GM12874 (cell line): ENCODE measurements around the gene NT5C1A.

Experiments
- CTCF ChIP-seq: IDR thresholded peaks from 2 replicates; pipeline ENCODE4 v1.5.1; 2011; ENCODE audit warnings: low read depth, mild to moderate bottlenecking, control low read depth, low read length, moderate library complexity; ENCODE audit not compliant: insufficient read depth

NT5C1A gene

GRCh38 chr1:39707506-39707905 is 35.6 kb upstream of the NT5C1A start:
- TF ChIP-seq CTCF: no peak

- no peak for TF ChIP-seq CTCF
Observed at GRCh38 chr1:39704757-39705156, 32.9 kb upstream of the NT5C1A start.

GRCh38 chr1:39701049-39701439 is 29.1 kb upstream of the NT5C1A start:
- TF ChIP-seq CTCF: no peak

- TF ChIP-seq CTCF: no peak
Observed at GRCh38 chr1:39700348-39700747, 28.4 kb upstream of the NT5C1A start.

GRCh38 chr1:39699419-39699818 is 27.5 kb upstream of the NT5C1A start:
- TF ChIP-seq CTCF: no peak

- TF ChIP-seq CTCF: no peak
Observed at GRCh38 chr1:39698568-39698967, 26.7 kb upstream of the NT5C1A start.

GRCh38 chr1:39696448-39696847 is 24.5 kb upstream of the NT5C1A start:
- TF ChIP-seq CTCF: no peak

GRCh38 chr1:39695016-39695415 is 23.1 kb upstream of the NT5C1A start:
- no peak for TF ChIP-seq CTCF
